Immature natural killer cell (primary cell): Measurements from ENCODE around the gene BTBD6. TPM values are rescaled to one million over a fixed set of nuclear protein-coding genes. Genes with fewer than 3 reads are reported as not detected.
A peak's percentile ranks its signal among the peaks of the same experiment; 100 is the strongest.

Experiments
- DNase-seq, 3 donors: peaks; one replicate each; pipeline ENCODE4 v3.0.0; 2022; ENCODE audit warnings: mixed read lengths in 1 of 3
- H3K27ac Mint-ChIP-seq, 6 donors: one replicate each; pipeline ENCODE4 v1.8.0; 2020; ENCODE audit warnings: mixed read lengths in 6 of 6, mild to moderate bottlenecking in 5 of 6, inconsistent platforms in 4 of 6, moderate library complexity in 3 of 6
- H3K27me3 Mint-ChIP-seq, 3 donors: one replicate each; pipeline ENCODE4 v1.8.0; 2020 to 2021; ENCODE audit warnings: low read depth in 3 of 3, mild to moderate bottlenecking in 3 of 3, mixed read lengths in 3 of 3, moderate library complexity in 3 of 3, inconsistent platforms in 1 of 3
- H3K36me3 Mint-ChIP-seq, 3 donors: one replicate each; pipeline ENCODE4 v1.8.0; 2020; ENCODE audit warnings: mixed read lengths in 3 of 3, inconsistent platforms in 2 of 3, mild to moderate bottlenecking in 2 of 3
- H3K4me1 Mint-ChIP-seq, 2 donors: one replicate each; pipeline ENCODE4 v1.8.0; 2020; ENCODE audit warnings: inconsistent platforms in 2 of 2, mild to moderate bottlenecking in 2 of 2, mixed read lengths in 2 of 2, moderate library complexity in 1 of 2
- H3K4me3 Mint-ChIP-seq, 5 donors: one replicate each; pipeline ENCODE4 v1.8.0; 2020; ENCODE audit warnings: mild to moderate bottlenecking in 5 of 5, mixed read lengths in 5 of 5, inconsistent platforms in 3 of 5, moderate library complexity in 3 of 5
- H3K9me3 Mint-ChIP-seq, 6 donors: one replicate each; pipeline ENCODE4 v1.8.0; 2020; ENCODE audit warnings: mild to moderate bottlenecking in 6 of 6, mixed read lengths in 6 of 6, inconsistent platforms in 4 of 6, moderate library complexity in 3 of 6
- polyA plus RNA-seq, 3 donors: library from polyadenylated mRNA; unstranded; fragments of 300-500 nt; fragmentation: Illumina TruSeq; gene quantifications; one replicate each; pipeline ENCODE4 v1.2.3, GENCODE V29; 2021

BTBD6 gene
- polyA plus RNA-seq = 10 to 100 TPM in 2 of 3 donors, 1 to 10 TPM in 1; 3.7 to 13.3 (median 13.1) TPM

DNA sequence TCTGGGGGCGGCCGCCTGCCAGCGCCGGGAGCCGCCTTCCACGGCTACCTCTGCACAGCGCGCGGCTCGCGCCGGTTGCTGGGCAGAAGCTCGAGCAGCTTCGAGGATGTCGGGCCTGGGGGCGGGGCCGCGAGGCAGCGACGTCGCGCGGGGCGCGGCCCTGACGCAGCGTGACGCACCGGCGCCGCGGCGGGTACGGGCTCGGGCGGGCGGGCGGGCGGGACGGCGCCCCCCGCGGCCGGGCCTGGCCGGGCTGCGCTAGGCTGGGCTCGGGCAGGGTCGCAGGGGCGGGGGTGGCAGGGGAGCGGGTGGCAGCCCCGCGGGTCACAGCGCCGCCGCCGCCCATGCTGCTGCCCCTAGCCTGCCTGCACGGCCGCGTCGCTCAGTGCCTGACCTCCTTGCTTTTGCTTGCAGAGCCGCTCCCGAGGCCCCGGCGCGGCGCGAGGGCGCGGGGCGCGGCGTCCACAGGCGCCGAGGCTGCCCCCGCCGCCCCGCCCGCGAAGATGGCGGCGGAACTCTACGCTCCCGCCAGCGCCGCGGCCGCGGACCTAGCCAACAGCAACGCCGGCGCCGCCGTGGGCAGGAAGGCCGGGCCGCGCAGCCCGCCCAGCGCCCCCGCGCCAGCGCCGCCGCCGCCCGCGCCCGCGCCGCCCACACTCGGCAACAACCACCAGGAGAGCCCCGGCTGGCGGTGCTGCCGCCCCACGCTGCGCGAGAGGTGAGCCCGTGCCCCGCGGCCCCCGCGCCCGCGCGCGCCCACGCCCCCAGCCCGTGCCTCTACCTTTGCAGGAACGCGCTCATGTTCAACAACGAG lies at the start of gene BTBD6:
BTBD6 (plus strand) TSS at position 166 of the 814 bp plus-strand sequence; CDS start at position 345, 179 bp downstream.
- Mint-ChIP-seq H3K4me3 (peak within 1 kb of the TSS; percentile 79 to 83 (median 81)), H3K4me1 (peaks cover 21 to 22% of the 10 kb centered on the region in 2 donors), H3K27me3 (peaks cover 2 to 4% (median 4%) of the 10 kb centered on the region in 3 donors), H3K9me3 (no peaks in the 10 kb centered on the region), H3K27ac (peak within 1 kb of the TSS; percentile 80 to 91 (median 84)), H3K36me3 (peaks cover 0 to 4% (median 0%) of the 10 kb centered on the region in 3 donors)
- peak; percentile 86 to 90 (median 90) for DNase-seq

DNA sequence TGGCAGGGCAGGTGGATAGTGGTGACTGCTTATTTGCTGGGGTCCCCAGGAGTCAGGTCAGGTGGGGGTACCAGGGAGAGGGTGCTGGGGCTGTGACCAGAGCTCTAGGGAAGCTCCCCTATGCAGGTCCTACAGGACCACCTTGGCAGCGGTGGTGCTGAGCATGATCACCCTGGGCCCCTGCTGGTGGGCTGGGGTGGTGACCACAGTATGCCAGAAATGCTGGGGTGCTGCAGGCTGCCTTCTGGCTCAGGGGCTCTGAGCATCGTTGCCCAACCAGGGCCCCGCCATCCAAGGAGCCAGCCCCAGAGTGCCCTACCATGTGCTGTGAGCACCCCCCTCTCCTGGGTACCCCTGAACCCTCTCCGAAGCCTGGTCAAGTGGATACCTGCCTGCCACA lies 49.7 kb upstream of the BTBD6 start:
- no peak overlapping the region for H3K4me3 Mint-ChIP-seq

DNA sequence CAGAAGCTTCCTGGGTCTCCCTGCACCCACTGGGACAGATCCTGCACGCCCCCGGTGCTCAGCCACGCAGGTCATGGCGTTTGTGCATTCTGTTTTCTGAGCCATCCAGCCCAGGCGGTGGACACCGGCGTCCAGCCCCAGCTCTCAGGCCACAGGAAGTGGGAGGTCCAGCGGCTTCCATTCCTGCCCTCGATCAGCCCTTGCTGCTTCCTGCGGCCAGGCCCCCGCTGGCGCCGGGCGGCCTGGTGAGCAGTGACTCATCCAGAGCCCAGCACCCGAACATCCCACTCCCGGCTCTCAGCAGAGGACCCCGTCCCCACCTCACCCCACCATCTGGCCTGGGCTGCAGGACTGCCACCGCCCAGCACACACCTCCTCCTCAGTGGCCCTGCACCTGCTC lies 49.2 kb upstream of the BTBD6 start:
- no peaks in the 10 kb centered on the region for H3K9me3 Mint-ChIP-seq
- no peak overlapping the region for H3K27ac Mint-ChIP-seq
- no peaks in the 10 kb centered on the region for H3K36me3 Mint-ChIP-seq
- peaks cover 14 to 27% (median 26%) of the 10 kb centered on the region in 3 donors for H3K27me3 Mint-ChIP-seq
- peaks cover 0 to 9% of the 10 kb centered on the region in 2 donors for H3K4me1 Mint-ChIP-seq
- no peak overlapping the region for H3K4me3 Mint-ChIP-seq
- DNase-seq = no peak

More for the DNA sequence above, 49.7 kb upstream of the BTBD6 start:
- Mint-ChIP-seq H3K4me1 (peaks cover 4 to 10% of the 10 kb centered on the region in 2 donors), H3K9me3 (no peaks in the 10 kb centered on the region), H3K27ac (no peak overlapping the region), H3K27me3 (peaks cover 18 to 27% (median 26%) of the 10 kb centered on the region in 3 donors), H3K36me3 (no peaks in the 10 kb centered on the region)
- no peak for DNase-seq

DNA sequence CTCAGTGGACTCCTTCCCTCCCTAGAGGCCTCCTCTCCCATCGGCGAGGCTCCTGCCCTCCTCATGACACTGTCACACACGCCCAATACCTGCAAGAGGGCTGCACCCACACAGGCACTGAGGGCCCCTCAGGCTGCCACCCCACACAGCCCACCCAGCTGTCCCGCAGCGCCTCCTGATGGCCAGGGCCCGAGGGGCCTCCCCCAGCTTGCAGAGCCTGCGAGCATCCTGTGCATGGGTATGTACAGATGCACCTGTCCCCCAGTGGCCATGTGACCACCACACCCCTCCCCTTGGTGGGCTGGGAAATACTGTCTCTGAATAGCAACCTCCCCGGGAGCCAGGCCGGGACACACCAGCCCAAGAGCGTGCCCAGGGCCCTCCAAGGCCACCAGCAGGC lies 48.3 kb upstream of the BTBD6 start:
- Mint-ChIP-seq H3K36me3 (no peaks in the 10 kb centered on the region), H3K9me3 (no peaks in the 10 kb centered on the region), H3K27me3 (peaks cover 9 to 26% (median 25%) of the 10 kb centered on the region in 3 donors), H3K4me1 (peaks cover 0 to 2% of the 10 kb centered on the region in 2 donors), H3K4me3 (no peak overlapping the region), H3K27ac (no peak overlapping the region)
- no peak for DNase-seq

DNA sequence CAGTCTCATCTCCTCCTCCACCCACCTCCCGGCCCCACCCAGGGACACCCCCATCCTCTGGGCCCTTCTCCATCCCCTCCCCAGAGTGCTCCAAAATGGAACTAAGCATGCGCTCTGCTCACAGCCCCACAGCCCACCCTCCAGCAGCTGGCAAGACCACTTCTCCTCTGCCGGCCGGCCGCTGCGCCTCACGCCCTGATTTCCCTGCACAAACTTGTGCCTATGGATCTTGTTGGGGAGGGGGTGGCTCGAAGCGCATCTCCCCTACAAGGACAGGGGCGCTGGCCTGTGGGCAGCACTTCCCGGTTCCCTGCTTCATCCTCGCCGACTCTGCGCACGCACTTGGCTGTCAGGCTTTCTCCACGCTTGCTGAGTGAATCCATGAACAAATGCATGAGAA lies 47.7 kb upstream of the BTBD6 start:
- DNase-seq = no peak
- Mint-ChIP-seq H3K27ac (no peak overlapping the region), H3K27me3 (peaks cover 9 to 25% (median 24%) of the 10 kb centered on the region in 3 donors), H3K4me3 (no peak overlapping the region), H3K9me3 (no peaks in the 10 kb centered on the region), H3K36me3 (no peaks in the 10 kb centered on the region), H3K4me1 (peaks cover 0 to under 1% of the 10 kb centered on the region in 2 donors)

DNA sequence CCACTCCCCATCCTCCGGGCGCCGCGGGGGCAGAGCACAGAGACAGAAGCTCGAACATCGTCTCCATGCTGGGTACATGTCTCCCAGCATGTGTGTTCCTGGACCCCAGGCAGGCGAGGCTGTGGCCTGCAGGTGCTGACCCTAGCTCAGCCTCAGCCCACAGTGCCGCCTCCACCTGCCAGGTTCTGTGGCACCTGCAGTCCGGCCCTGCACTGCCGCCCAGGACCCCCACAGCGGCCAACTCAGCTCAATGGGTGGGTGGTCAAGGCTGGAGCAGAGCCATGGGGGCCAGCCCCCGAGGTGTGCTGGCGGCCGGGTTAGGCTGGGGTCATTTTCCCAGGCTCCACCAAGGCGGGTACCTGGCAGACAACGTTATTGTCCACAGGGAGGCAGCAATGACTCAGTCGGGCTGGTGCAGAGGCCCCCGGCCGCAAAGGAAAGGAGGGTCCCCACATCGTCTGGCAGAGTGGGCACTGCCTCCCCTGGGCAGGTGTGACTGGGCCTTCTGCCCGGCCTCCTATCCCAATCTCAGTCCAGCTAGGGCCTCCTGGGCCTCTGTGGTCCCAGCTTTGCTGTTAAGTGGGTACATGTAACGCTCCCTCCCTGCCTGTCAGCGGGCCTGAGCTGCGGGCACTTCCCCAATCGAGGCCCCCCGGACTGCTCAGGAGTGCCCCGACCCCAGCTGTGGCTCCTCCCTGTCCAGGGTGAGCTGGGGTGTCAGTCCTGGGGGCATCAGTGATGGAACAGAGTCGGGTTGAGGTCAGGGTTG lies 47.0 kb upstream of the BTBD6 start:
- Mint-ChIP-seq H3K36me3 (no peaks in the 10 kb centered on the region), H3K4me3 (no peak overlapping the region), H3K4me1 (no peaks in the 10 kb centered on the region), H3K9me3 (no peaks in the 10 kb centered on the region), H3K27me3 (peaks cover 9 to 28% (median 24%) of the 10 kb centered on the region in 3 donors), H3K27ac (no peak overlapping the region)
- DNase-seq = no peak

DNA sequence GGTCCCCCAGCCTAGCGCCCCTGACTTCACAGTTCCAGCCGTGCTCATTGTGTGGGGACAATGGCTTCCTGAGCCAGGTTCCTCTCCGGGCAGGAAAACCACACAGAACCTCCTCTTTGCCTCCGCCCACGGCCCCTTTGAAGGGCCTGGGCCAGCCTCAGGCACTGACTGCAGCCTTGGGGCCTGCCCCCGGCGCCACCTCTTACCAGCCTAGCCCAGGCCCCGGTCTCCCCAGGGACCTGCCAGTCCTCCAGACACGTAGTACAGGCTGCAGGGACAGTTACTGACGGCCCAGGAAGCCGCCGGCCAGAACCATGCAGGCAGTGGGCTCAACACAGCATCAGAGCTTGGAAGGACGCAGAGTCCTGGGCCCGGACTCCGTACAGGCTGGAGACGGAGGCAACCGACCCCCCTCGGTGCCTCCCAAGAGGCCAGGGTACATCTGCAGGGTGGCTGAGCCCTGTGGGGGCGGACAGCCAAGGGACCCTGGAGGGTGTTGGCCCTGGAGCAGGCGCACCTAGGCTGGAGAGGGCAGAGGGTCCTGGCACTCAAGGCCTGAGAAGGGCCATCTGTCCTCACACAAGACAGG lies 46.3 kb upstream of the BTBD6 start:
- H3K4me1 Mint-ChIP-seq = no peaks in the 10 kb centered on the region
- H3K4me3 Mint-ChIP-seq = no peak overlapping the region
- no peak overlapping the region for H3K27ac Mint-ChIP-seq
- H3K9me3 Mint-ChIP-seq = no peaks in the 10 kb centered on the region
- no peaks in the 10 kb centered on the region for H3K36me3 Mint-ChIP-seq
- DNase-seq = peak in 1 of 3 donors; percentile 21
- H3K27me3 Mint-ChIP-seq = peaks cover 9 to 32% (median 22%) of the 10 kb centered on the region in 3 donors

DNA sequence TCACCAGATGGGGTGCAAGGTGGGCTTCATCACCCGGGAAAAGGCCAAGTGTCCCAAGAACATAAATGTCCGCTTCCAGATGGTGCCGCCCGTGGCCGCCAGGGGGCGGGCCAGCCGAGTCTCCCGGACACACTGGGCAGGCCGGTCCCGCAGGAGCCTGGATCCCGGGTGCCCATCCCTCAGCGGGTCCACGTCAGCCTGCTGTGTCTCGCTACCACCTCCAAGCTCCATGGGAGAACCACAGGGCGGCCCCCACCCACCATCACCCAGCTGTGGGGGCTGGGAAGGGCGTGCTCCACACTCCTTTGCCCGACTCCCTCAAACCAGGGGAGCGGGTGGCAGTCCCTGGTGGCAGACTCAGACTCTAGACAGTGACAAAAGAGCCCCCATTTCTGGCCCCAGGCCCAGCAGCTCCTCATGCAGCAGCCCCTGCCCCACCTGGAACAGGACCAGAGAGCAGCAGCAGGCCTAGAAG lies 45.2 kb upstream of the BTBD6 start:
- Mint-ChIP-seq H3K4me1 (no peaks in the 10 kb centered on the region), H3K36me3 (no peaks in the 10 kb centered on the region), H3K27me3 (peaks cover 11 to 29% (median 20%) of the 10 kb centered on the region in 3 donors), H3K4me3 (no peak overlapping the region), H3K9me3 (no peaks in the 10 kb centered on the region), H3K27ac (no peak overlapping the region)
- peak; percentile 62 to 69 (median 62) for DNase-seq

DNA sequence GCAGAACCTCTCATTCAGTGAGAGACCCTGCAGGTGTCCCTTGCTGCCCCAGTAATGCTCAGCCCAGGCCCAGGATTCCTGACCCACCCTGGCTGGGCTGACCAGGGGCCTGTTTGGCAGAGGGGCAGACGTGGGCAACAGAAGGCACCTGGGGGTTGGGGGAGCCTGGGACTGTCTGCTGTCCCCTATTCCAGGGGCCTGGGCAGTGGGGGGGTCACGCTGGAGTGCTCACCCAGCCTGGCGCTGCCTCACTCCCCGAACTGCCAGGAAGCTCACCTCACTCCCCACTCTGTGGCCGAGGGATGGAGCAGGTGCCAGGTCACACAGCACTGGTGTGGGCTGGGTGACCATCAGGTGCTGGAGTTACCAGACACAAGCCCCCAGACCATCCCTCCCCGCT lies 44.6 kb upstream of the BTBD6 start:
- no peaks in the 10 kb centered on the region for H3K36me3 Mint-ChIP-seq
- no peak overlapping the region for H3K27ac Mint-ChIP-seq
- H3K9me3 Mint-ChIP-seq = no peaks in the 10 kb centered on the region
- peaks cover 10 to 23% (median 17%) of the 10 kb centered on the region in 3 donors for H3K27me3 Mint-ChIP-seq
- H3K4me3 Mint-ChIP-seq = no peak overlapping the region
- no peaks in the 10 kb centered on the region for H3K4me1 Mint-ChIP-seq
- DNase-seq = no peak

DNA sequence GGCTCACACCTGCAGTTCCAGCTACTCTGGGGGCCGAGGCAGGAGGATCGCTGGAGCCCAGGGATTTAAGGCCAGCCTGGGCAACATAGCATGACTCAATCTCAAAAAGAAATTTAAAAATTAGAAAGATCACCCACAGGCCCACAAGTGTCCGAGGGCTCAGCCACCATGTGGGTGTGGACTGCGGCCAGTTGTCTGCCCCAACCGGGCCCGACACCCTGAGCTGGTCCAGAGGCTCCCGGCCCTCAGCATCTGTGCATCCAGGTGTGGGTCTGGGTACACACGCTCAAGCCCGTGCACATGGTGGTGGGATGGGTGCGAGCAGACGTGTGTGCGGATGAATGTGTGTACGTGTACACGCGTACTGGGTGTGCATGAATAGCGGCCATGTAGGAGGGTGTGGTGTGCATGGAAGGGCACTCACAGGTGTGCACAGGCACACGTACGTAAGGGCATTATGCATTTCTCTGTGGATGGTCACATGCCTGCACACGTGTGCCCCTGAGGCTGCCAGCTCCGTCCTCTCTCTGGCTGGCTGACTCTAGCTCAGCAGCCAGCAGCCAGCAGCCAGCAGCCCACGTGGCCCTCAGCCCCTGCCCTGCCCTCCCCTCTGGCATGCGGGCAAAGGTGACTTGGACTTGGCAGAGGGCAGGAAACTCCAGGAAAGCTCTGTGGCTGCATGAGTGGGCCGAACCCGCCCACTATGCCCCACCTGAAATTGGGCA lies 44.0 kb upstream of the BTBD6 start:
- H3K27me3 Mint-ChIP-seq = peaks cover 4 to 19% (median 13%) of the 10 kb centered on the region in 3 donors

DNA sequence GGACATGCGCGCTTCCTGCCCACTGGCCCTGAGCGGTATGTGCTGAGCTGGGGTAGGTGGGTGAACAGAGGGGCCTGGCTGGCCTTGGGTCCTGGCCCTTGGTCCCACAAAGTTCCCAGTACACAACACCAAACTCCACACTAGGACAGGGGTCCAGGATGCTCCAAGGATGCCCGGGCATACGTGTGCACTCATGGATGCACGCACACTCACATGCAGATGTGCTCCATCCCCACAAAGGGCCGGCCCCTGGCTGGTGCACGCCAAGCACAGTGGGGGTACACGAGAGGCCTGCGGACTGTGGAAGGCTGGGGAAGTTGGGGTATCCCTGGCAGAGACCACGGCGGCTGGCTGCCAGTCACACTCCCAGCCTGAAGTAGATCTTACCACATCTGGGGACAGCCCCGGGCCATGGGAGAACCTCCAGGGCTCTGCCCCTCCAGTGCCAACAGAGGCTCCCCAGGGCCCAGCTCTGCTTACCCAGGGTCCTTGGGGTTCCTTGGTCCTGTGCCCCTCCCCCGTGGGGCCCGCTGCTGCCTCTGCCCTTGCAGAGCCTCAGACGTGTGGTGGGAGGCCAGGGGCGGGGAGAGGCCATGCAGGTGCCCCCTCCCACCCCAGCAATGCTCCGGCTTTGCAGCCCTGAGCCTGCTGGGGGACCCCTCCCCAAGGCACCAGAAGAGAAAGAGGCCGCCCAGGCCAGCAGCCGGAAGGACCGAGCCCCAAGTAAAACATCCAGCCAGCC lies 43.2 kb upstream of the BTBD6 start:
- no peak for DNase-seq
- Mint-ChIP-seq H3K27me3 (peaks cover 1 to 15% (median 9%) of the 10 kb centered on the region in 3 donors), H3K4me3 (no peak overlapping the region), H3K9me3 (no peaks in the 10 kb centered on the region), H3K4me1 (no peaks in the 10 kb centered on the region), H3K36me3 (no peaks in the 10 kb centered on the region), H3K27ac (no peak overlapping the region)

More for the DNA sequence above, 44.0 kb upstream of the BTBD6 start:
- Mint-ChIP-seq H3K4me3 (no peak overlapping the region), H3K27ac (no peak overlapping the region), H3K36me3 (no peaks in the 10 kb centered on the region), H3K4me1 (no peaks in the 10 kb centered on the region), H3K9me3 (no peaks in the 10 kb centered on the region)
- no peak for DNase-seq

DNA sequence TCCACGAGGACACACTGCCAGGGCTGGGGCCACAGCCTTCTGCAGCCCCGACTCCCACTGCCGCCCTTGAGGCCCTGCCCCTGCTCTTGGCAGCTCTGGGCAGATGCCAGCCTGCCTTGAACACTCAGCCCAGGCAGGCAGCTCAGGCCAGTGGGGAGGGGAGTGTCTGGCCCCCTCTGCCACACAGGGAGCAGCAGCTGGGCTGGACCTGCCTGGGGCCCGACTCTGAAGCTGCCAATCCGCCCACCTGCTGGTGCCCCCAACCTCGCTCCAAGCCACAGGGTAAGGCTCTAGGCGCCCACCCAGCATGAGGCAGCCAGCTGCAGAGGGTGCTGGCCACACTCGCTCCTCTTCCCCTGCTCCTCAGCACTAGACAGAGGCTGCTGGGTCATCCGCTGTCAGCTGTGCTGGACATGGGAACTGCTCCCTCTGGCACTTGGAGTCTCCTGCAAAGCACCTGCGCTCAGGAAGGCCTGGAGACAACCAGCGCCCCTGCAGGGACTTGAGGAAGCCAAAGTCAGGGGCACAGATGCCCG lies 42.6 kb upstream of the BTBD6 start:
- H3K27ac Mint-ChIP-seq = no peak overlapping the region
- H3K4me1 Mint-ChIP-seq = no peaks in the 10 kb centered on the region
- no peak for DNase-seq
- peaks cover 1 to 10% (median 7%) of the 10 kb centered on the region in 3 donors for H3K27me3 Mint-ChIP-seq
- H3K9me3 Mint-ChIP-seq = no peaks in the 10 kb centered on the region
- H3K36me3 Mint-ChIP-seq = no peaks in the 10 kb centered on the region
- no peak overlapping the region for H3K4me3 Mint-ChIP-seq
